Stimulated activated CD8-positive, alpha-beta memory T cell treated with anti-CD3 and anti-CD28 coated beads, Interleukin-15, amount 100 ng/mL, for 48 hours (primary cell): Measurements from ENCODE around the gene CAMK2B.

Experiments used
- DNase-seq, 2 donors: peaks; one replicate each; pipeline ENCODE4 v3.0.0-alpha.2; 2020; ENCODE audit warnings: low read depth in 2 of 2

The CAMK2B gene

DNA sequence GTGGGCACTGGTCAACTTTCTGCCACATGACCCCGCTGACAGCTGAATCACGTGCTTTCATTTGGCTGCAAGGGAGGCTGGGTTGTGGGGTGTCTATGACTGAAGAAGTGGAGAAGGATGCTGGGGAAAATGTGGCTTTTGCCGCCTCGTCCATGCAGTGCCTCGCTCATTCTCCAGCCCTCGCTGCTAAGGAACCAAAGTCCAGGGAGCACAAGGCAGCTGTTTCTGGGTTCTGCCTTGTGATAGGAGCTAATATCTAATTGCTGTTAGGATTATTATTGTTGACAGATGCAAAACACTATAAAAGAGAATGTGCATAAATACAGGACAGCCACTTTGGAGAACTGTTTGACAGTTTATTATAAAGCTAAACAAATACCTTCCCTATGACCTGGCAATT lies 4.9 kb upstream of the CAMK2B start:
- no peak for DNase-seq

DNA sequence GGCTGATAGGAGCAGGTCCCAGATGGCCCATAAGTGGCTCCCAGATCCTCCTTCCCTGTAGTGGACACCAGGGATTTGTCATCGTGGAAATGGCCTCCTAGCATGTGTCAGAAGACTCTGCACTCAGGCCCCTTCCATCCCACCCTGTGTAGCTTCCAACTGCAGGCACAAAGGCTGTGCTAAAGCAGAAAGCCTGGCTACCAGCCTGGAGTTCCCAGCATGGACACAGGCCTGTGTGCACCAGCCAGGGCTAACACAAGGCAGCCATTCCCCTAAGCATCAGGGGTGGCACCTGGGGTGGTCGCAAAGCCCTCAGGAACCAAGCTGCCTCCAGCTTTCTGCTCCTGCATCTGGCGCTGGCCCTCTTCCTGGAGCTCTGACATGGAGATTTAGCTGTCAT lies 4.5 kb upstream of the CAMK2B start:
- DNase-seq, result no peak

DNA sequence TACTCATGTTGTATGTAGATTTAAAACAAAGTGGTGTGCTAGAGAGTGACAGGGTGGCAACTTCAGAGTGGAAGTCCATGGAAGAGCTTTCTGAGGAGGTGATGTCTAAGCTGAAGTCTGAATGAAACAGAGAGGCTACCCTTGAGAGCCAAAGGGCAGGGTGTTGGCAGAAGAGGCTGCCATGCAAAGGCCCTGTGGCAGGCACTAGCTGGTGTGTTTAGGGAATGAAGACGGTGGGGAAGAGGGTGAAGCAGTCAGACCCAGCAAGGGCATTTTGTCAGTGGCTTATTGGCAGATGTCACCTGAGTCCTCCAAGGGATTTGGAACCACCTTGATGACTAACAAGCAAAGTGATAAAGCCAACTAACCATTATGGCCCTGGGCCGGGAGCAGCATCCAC lies 3.7 kb upstream of the CAMK2B start:
- DNase-seq, result no peak

DNA sequence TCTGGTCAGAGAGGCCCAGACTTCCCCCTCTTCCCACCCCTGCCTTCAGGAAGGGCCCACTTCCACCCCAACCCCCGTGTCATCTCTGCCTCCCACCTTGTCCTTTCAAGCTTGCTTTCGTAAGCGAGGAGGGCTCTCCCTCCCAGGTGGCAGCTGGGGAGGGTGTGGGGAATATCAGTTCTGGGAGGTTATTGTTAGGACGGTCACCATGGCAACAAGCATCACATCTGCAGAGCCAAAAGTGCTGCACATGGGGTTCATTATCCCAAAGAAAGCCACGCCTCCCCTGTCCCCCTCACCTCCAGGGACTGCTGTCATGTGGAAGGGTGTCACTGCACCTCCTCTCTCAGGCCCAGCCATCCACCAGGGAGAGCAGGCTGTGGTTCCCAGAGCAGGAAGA lies 2.6 kb upstream of the CAMK2B start:
- no peak for DNase-seq

DNA sequence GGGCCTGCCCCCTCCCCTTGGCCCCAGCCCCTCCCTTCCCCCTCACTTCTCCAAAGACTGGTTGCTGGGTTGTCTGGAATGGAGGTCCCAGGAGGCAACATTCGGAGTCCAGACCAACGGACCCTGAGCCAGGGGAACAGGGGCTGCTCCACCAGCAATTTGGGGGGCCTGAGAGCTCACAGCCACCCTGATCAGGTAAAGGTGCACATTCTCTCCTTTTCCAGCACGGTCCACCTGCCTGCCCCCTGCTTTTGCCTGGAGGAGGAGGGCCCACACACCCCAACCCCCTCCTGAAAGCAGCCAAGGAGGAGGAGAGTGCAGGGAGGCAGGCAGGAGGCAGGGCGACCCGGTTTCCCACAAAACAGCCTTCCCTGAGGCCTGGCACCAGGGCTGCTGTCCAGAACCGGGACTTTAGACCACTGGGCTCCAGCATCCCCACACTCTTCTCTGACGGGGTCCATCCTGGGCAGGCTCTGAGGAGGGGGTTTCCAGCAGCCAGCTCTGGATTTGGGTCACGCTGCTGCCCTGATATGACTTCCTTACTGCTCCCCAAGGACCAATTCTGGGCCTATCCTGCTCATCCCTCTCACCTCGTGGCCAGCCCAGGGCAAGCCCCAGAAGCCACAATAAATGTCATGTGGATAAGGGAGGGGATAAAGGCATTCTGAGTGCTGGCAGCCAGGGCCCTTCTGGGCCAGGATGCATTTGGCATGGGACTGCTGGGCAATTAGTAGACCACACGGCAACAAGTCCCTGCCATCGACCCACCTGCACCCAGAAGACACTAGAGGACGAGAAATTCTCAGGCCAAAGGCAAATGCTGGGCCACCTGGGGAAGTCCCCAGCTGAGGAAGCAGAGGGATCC lies 1.1 kb upstream of the CAMK2B start:
- DNase-seq, result no peak

DNA sequence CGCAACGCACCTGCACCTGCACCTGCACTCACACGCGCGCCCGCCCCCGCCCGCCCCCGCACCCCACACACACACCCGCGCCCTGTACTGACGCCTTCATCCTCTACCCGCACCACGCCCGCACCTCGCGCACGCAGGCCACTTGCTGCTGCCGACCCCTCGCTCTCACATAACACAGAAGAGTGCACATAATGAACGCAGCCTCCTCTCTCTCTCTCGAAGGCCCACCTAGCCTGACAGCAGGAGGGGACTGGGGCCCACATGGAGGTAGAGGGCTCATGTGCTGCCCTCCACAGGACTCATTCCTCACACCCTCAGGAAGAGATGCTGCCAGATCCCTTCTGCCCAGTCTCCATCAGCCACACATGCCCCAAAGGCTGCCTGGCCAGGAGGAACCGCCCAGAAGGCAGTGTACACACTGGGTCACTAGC lies 432 bp upstream of the CAMK2B start:
- DNase-seq, result no peak

DNA sequence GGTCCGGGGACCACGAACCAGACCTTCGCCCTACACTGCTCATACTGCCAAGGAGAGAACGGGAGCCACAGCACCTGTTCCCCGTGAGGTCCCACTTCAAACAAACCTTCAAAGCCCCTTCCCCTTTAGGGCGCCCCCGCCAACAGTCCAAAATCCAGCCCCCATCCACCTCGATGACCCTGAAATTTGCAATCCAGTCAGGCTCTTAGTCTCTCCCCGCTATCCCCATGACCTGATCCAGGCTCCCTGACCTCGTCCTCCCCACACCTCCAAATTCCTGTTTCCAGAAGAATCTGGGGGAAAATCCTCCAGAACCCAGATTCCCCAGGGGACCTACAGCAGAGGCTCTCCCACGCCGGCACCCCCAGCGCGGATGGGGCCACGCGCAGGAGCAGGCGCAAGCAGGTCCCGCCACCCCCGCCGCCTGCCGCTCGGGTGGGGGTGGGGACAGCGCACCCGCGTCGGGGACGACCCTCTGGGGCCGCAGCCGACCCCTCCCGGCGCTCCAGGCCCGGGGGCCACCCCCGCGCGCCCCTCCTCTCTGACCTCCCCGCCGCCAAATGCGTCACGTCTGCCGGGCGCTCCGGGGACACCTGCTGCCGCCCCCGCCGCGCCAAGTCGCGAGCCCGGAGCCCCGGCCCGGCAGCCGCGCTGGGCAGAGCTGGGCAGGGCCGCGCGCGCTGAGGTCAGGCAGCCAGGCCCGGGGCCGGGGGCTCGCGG lies 753 bp downstream of the CAMK2B start:
- no peak for DNase-seq

DNA sequence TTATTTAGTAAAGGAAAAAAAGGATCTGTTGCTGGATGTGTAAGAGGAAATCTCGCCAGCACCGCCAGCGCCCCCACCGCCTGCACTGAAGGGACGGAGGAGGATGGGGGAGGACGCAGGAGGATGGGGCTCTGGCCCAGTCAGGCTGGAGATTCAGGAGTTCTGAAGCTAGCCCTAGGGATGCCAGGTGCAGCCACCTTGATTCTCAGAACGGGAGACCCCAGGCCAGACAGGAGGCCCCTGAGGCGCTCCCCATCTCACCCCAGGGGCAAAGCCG lies 1.3 kb downstream of the CAMK2B start:
- no peak for DNase-seq

DNA sequence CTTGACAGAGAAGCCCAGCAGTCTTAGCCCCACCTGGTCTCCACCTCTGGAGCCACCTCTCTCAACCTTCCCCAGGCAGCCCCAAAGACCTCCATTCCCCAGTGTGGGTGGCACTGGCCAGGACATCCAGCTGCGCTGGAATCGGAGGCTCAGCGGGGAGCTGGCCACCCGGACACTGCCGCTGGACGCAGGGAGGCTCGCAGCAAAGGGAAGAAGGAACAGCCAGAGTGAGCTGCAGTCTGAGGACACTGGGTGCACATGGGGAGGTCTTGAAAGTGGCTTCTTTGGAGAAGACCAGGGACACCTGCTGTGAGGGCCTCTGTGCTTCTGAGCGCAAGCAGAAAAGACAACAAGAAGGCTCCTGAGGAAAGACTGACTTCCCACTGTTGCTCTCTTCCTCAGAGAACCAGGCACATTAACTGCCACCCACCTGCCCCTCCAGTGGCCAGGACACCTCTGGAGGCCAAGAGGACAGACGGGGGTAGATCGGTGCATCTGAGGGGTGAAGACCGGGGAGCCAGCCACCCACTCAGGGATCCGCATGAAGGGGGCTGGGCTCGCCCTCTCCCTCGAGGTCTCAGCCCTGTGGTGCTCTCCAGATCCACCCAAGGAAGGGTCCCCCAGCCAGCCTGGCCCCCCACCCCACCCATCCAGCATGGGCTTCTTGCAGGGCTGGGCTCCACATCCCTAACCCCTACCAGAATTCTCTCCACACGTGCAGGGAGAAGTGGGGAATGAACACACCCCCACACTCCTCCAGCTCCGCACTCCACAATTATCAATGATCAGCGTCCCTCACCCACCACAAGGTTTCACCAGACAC lies 1.8 kb downstream of the CAMK2B start:
- DNase-seq, result no peak

DNA sequence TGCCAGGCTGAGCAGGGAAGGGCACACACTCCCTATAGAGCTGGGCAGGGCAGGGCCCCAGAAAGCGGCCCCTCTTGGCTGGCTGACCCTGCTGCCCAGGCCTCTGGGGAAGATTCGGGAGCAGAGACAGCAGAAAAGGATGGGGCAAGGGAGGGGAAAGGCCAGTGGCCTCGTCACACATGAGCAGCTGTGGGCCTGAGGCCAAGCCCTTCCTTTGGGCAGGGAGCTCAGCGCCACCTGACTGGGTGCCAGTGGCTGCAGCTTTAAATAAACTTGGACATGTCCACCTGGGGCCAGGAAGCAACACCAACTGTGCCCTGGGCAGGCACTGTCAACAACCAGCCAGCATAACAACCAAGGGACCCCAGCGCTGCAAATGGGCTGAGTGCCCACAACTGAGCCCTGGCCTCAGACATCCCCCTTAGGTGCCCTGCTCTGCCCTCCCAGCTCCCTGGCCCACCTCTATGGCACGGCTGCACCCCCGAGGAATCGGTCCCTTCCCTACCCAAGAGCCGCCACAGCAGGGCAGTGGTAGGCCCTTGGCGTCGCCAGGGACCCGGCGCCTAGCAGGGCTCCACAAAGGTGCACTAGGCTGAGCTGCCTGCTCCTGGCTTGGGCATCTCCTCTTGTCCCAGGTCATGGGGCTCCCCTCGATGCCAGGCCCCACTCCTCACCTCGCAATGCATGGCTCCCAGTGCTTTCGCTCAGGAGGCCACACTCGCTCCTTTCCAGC lies 2.6 kb downstream of the CAMK2B start:
- DNase-seq, result no peak

DNA sequence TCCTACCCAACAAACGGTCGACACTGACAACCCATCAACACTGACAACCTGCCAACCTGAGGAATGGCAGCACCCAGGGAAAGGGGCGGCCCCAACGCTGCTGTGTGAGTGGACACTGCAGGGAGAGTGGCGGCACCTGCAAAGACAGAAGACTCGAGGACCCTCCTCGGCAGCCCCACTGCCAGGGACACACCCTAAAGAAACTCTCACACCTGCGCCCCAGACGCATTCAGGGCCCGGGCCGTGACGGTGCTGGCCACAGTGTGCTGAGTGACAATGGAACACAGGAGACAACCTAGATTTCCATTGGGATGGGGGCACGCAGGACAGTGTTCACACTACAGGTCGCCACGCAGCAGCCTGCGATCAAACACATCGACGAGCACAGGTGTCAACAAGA lies 3.6 kb downstream of the CAMK2B start:
- no peak for DNase-seq

DNA sequence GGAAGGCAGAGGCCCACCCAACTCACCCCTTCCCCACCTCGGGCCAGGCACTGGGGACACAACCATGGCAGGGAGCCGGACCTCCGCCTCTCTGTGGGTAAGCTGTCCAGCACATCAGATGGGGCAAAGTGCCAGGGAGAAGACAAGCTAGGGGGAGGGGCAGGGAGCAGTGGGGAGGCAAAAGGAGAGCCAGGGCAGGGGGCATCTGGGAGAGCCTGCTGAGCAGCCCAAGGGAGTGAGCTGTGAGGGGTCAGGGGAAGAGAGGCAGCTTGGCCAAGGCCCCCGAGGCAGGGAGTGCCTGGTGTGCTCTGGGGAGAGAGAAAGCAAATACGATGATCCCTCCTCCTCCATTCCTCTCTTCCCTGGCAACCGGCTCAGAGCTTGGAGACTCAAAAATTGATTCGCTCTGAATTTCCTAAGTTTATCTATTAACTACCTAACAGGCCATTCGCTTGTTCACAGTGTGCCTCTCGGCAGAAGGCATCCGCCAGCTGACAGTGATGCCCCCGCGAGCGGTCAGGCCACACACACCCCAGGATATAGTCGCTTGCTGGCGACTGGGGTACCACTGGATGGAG lies 4.5 kb downstream of the CAMK2B start:
- DNase-seq, result no peak

DNA sequence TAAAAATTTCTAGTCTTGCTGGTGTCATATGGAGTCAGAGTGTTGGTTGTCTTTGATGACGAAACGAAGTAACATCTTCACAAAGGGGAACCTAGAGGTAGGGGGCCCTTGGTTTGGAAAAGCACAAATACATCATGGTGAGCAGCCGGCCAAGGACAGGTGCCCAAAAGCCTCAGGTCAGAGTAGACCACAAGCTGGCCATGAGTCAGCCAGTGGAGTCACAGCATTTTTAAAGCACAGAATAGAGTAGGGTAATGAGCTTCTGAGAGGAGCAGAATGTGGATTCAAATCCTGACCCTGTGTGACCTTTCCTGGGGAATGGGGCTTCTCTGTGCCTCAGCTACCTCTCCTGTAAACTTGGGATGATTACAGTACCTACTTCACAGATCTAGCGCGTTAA lies 5.3 kb downstream of the CAMK2B start:
- DNase-seq, result no peak

DNA sequence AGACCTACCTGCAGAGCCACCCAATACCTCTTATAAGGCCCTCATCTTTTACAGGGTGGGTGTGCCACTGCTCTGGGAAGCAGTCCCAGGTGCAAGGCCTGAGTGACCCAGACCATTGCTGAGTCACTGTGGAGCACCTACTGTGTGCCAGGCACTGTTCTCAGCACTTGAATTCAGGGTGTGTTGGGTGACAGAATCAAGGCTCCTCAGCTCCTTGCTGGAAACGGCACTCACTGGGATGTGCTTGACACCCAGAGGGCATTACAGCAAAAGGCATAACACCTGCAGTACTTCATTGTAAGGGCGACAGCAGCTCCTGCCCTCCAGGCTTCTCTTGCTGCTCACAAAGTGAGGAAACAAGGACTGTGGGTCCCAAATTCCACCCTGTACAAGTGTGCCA lies 7.1 kb downstream of the CAMK2B start:
- no peak for DNase-seq

DNA sequence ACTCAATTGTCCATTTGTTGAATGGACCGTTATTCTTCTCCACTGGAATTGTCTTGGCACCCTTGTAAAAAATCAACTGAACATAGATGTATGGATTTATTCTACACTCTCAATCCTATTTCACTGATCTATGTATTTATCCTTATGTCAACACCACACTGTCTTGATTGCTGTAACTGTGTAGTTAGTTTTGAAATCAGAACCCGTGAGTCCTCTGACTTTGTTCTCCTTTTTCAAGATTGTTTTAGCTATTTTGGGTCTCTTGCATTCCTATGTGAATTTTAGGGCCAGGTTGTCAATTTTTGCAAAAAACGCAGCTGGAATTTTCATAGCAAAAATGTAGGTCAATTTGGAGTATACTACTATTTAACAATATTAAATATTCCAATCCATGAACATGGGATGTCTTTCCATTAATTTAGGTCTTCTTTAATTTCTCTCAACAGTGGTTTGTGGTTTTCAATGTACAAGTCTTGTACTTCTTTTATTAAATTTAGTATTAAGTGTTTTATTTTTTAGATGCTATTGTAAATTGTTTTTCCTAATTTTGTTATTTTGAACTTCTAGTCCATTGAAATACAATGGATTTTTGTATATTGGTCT lies 10.0 kb downstream of the CAMK2B start:
- DNase-seq, result no peak

DNA sequence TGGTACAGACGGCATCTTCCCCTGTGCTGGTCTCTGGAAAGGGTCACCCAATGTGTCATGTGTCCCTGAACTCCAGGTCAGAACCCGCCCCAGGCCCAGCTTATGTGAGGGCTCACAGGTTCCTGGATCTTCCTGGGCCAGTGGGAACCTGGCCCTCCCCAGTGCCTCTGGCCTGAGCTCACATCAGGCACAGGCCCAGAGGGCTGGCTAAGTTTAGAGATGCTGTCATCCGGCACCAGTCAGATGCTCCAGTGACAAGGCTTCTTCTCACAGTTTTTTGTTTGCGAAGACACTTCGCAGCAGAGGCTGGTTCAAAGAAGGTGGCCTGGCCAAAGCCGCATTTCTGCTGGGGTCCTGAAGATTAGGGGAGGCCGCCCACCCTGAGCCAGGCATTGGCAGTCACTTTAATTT lies 11.8 kb downstream of the CAMK2B start:
- no peak for DNase-seq

DNA sequence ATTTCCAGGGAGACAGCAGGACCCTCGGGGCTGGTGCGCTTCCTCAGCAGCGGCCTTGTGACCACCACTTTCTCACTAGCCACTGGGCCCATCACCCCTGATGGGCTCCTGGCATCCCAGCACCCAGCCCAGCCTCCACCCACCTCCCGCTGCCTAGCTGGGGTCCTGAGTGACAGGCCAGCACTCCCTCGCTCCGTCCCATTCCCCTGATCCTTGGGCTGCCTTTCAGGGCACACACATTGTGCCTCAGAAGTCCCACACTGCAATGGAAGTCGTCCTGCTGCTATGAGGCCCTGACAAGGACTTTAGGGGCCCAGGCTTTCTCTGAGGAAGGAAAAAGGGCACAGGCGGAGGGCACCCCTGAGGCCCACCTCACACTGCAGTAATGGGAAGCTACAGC lies 12.4 kb downstream of the CAMK2B start:
- no peak for DNase-seq

DNA sequence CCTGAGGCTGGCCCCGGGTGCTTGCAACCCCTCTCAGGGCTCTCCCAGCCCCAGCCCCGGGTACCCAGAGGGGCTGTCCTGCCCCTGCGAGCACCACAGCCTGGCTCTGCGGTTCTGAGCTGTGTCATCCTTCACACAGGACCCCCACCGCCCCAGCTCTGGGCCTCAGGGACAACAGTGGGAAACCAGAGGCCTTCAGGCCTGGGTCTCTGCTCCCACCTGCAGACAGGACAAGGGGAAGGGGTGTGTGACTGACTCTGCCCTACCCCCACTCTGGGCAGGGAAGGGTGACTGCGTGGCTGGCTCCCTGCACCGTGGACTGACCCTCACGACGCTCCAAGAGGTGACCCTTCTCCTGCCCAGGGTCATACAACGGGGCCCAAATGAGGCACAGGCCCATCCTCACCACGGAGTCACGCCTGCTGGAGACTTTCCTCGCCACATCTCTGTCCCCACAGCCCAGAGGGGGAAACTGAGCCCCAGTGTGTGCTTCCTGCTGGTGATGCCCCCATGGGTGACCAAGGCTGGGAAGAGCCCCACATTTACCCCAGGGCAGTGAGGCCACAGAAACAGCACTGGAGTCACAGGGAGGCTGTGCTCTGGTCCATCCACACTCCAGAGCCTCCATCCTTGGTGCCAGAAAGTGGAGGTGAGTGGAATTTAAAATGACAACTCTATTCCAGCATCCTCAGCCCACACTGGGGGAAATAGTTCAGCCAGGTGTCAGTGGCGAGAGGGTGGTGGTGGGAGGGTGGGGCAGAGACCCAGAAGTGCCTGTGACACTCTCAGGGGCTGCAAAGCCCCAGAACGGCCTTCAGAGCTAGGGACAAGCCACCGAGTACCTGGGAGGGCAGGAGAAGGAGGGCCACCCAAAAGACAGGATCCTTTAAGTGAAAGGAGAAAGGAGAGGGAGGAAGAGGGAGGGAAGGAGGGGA lies 13.6 kb downstream of the CAMK2B start:
- no peak for DNase-seq

DNA sequence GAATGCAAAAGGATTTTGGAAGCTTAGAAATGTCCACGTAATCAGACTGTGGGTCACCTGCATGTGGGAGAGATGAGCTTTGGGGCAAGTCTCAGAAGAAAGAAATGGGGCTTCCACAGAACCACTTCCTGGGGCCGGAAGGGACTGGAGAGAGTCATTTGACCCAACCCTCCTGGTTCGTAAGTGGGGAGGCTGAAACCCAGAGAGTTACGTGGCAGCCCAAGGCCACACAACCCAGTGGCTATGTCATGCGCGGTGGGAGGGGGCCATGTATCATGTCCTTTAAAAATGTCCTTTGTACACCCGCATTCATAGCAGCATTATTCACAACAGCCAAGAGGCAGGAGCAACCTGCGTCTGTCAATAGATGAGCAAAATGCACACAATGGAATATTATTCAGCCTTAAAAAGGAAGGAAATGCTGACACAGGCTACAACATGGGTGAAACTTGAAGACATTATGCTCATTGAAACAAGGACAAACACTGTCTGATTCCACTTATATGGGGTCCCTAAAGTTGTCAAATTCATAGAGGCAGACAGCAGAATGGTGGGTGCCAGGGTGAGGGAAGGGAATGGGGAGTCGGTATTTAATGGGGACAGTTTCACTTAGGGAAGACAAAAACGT lies 15.1 kb downstream of the CAMK2B start:
- no peak for DNase-seq
